T-helper 1 cell treated with Interleukin-12 subunit alpha and Interleukin-12 subunit beta and Interleukin-4 antibody, amounts not matched to agents 30 ng/mL and 1 ng/mL, for 36 hours (primary cell): ENCODE measurements around the gene RPL15. TPM values are rescaled to one million over a fixed set of nuclear protein-coding genes. Genes with fewer than 3 reads are reported as not detected.
"Not testable (repeated sequence)": the region's sequence is repeated elsewhere in the genome, so short reads cannot be mapped to it uniquely, and the experiment has no call there.

Experiments used
- intact Hi-C: fragments of 100-400 bp; cut with micrococcal nuclease; formaldehyde crosslinking; loops from one replicate; pipeline ENCODE4 v1.15.1; 2024
- total RNA-seq: library from RNA; stranded (reverse); gene quantifications from 2 replicates; pipeline ENCODE4 v1.2.3, GENCODE V29; 2022

RPL15 gene
- total RNA-seq: 1,391 and 1,401 TPM in 2 replicates

DNA sequence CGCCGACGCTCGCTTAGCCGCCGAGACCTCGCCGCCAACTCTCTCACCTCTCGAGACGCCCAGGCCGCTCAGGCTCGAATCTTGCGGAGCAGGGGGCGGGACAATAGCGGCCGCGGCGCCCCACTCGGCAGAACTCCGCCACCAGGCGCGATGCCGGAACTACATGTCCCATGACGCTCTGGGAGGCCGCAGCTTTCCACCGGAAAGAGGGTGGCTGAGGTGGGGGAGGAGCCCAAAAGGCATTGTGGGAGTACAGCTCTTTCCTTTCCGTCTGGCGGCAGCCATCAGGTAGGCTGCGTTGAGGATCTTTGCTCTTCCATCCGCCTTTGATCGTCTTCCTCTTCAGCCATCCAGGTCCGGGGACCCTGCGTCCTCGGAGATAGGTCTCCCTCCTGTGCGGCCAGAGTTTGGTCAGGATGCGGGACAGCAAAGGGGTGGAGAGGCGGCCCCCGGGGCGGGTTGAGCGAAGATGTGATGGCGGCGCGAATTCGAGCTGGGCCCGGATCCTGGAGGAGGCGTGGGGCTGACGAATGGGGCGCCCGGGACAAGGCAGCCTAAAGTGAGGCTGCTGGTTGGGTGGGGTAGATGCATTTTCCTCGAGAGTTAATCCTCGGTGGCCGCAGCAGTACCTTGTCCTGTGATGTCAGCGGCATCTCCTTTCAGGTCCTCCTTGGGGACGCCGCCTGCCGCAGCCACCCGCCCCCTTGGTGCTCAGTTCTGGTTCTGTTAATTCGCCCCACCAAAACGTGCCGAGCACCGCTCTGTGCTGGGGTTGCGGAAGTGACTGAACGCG lies at the start of gene RPL15, which contains the start of gene NKIRAS1:
Gene RPL15 (plus strand): TSS at position 247 of the 793 bp plus-strand sequence. CDS start 728 bp downstream, outside the sequence.
Gene NKIRAS1 (minus strand): TSS at position 105 of the 793 bp plus-strand sequence. CDS start 6,086 bp downstream, outside the sequence.
- intact Hi-C loops: loop anchor here (1.0 to 10.0 kb wide), 8 partner anchors 28 to 1872 kb away; partner anchors contain the start of genes NR1D2, TOP2B, UBE2E1 and UBE2E2

DNA sequence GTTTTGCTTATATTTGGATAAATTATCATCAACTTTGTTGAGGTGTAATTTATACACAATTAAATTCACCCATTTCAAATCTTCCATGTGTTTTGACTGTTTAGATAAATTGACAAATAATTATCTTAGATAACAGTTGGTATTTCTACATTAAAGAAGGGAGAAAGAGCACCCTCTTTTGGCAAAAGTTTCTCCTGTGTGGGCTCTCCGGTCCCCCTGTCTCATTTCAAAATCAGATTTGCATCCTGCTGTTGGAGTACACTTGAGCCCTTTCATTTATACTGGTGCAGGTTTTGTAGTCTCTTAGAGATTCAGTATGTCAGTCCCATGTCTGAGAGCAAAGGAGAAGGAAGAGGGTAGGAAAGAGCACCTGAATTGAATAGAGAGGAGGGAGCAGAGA lies 49.5 kb upstream of the RPL15 start:
- intact Hi-C loops: no loop called here

DNA sequence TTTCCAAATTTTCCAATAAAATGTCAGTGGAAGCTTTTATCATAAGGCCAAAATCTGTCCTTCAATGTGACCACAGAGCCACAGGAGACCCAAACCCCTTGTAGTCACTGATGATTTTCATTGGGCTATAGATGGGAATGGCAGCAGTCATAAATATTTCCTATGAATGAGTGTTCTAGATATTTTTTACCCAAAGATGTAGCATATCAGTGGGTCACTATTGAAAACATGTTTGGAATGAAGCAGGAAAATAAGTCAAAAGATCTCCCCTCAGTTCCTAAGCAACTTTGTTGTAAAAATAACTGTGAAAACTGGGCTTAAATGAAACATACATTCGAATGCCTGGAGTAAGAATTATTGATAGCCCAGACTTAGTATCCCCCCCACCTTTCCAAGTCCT lies 49.1 kb upstream of the RPL15 start:
- intact Hi-C loops: no loop called here

DNA sequence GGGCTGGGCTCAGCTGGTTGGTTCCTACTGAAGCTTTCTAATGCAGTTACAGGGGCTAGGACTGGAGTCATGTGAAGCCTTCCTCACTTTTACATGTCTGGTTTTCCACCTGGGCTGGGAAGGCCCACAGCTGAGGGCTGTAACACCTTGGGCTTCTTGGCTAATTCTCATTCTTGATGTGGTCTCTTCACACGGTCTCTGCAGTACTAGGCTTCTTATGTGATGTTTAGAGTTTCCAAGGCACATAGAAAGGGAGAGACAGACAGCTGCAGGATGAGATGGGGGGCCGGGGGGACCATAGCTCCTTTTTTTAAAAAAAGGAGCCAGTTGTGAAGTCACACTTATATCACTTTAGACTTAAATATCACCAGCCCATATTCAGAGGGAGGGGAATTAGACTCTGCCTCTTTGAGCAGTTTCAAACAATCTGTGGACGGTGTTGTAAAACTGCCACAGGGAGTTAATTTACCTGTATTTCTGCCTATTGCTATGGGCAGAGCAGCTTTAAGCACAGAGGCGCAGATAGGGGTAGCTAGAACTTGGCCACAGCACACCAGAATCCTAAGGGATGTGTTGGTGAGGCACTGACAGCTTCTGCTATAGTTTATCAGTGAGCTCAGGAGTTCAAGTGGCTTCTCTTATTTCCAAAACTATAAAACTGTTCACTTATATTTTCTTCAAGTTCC lies 46.8 kb upstream of the RPL15 start:
- intact Hi-C loops: no loop called here

DNA sequence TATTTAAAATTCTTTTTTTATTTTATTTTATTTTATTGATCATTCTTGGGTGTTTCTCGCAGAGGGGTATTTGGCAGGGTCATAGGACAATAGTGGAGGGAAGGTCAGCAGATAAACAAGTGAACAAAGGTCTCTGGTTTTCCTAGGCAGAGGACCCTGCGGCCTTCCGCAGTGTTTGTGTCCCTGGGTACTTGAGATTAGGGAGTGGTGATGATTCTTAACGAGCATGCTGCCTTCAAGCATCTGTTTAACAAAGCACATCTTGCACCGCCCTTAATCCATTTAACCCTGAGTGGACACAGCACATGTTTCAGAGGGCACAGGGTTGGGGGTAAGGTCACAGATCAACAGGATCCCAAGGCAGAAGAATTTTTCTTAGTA lies 46.3 kb upstream of the RPL15 start:
- intact Hi-C loops: not testable (repeated sequence)

DNA sequence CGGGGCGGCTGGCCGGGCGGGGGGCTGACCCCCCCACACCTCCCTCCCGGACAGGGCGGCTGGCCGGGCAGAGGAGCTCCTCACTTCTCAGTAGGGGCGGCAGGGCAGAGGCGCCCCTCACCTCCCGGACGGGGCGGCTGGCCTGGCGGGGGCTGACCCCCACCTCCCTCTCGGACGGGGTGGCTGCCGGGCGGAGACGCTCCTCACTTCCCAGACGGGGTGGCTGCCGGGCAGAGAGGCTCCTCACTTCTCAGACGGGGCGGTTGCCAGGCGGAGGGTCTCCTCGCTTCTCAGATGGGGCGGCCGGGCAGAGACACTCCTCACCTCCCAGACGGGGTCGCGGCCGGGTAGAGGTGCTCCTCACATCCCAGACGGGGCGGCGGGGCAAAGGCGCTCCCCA lies 45.6 kb upstream of the RPL15 start:
- intact Hi-C loops: not testable (repeated sequence)

DNA sequence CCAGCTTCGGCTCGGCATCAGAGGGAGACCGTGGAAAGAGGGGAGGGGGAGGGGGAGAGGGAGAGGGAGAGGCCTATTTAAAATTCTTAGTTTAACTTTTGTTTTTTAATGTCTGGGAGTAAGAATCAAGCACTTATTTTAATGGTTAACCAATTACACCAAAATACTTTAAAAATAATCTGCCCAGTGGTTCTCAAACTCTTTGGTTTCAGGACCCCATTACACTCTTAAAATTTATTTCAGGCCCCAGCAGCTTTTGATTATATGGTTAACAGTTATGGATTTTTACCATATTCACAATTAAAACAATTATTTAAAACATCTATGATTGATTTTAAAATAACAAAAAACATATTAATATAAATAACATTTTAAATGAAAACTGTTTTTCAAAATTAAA lies 44.6 kb upstream of the RPL15 start:
- intact Hi-C loops: no loop called here

DNA sequence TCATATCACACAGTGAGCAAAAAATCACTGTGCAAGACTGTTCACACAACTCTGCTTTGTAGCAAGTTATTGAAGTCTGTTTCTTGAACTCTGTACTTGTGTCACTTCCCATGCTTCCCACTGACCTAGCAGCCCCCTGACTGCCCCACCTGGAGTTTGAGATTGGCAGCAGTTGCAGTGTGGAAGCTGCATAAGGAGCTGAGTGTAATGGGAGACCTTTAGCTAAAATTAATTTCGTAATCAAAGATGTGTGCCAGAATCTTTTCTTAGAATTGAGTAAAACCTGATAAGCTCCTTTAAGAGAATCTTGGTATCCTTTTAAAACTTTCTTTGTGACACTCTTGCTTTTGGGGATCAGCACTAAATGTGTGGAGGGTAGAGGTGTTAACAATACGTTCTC lies 43.0 kb upstream of the RPL15 start:
- intact Hi-C loops: no loop called here

DNA sequence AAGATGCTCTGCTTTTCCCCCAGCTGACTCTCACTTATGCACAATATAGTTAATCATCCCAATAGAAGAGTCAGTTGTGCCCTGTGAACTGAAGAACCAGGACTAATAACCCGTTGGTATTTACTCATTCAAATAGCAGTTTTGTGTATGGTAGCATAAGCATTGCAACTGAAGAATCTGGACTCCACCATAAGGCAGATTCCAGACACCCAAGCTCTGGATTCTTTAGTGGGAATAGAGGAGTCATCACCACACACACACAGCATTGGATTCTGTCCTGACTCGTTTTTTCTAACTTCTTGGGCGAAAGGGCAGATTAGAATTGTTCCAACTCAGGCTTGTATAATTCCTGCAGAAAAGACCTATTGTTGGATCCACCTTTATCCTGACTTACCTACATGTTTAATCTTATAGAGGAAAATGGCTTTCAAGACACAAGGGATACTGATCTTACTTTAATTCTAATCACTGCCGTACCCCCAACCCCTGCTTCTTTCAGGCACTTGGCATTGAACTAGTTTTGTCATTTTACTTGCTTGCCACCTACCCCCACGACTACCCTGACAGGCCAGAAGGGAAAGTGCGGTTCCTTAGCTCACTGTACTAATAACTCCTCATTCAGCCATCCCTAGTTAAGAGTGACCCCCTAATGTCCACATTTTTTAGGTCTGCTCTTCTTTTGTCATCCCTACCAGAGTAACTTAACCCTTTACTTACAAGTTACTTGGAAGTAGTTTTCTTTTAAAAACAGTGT lies 42.4 kb upstream of the RPL15 start:
- intact Hi-C loops: no loop called here

DNA sequence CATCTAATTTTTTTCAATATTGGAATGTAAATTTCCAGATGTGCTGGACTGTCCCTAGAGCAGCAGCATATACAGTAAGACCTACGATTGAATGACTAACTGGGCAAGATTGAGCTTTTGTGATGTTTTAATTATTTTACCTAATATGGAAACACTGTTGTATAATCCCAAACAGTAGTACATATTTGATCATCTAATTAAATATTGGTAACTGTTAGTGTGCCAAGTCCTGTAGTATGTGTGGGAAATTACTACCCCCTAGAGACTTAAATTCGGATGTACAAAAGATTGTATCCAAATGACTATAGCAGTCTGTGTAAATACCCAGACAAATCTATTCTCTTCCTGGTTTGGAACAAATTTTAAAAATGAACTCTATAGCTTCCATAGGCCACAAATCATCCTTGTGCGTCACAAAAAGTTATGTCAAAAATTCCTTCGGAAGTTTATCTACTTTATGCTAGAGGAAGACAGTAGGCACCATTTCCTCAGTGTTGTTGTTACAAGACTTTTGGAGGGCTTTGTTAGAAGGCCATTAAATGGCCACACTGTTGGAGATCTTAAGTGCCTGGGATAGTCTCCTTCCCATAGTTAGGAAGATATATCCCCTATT lies 41.7 kb upstream of the RPL15 start:
- intact Hi-C loops: no loop called here

DNA sequence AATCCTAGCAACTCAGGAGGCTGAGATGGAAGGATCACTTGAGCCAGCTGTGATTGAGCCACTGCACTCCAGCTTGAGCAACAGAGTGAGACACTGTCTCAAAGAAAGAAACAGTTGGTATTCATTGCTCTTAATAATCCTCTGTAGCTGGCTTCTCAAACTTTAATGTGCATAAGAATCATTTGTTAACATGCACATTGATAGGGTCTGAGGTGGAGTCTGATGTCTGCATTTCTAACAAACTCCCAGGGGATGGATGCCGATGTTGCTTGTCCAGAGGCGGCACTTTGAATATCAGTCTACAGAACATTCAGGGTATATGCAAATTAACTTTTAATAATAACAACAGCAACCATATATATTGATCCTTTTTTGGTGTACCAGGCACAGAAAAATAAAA lies 40.0 kb upstream of the RPL15 start:
- intact Hi-C loops: no loop called here

DNA sequence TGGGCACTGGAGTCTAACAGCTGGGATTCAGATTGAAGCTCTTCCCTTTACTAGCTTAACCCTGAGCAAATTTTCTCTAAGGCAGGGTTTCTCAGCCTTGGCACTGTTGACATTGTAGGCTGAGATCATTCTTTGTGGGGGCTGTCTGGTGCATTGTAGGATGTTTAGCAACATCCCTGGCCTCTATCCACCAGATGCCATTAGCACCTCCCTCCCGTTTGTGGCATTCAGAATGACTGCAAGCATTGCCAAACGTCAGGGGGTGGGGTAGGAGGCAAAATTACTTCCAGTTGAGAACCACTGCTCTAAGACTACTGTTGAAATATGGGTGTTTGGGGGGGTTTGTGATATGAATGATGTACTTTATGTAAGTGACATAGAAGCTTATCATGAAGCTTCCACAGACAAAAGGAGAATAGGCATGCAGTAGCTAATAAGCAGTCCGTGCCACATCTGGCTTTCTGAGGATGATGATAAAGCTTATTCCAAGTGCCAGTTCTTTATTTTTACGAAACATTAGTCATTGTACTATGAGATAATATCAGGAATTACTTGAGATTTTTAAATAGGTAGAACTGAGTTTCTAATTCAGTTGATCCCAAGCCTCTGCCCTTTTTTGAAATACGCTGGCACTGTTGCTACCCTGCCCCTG lies 39.5 kb upstream of the RPL15 start:
- intact Hi-C loops: no loop called here

DNA sequence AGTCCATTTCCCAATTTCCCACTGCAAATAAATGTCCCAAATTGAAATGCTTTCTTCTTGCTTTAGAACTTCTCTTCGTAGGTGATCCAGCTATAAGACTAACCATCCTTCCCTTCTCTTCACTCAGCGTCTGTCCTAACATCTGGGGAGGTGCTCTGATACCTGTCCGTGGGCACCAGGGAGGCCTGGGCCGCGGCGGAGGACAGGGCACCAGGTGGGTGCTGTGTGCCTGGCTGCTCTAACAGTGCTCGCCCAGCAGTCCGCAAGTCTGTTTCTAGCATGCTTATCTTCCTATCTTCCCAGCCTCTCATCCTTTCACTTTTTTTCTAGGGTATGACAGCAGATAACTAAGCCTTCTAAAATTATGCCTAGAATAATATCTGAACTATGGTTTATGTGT lies 37.4 kb upstream of the RPL15 start:
- intact Hi-C loops: no loop called here

DNA sequence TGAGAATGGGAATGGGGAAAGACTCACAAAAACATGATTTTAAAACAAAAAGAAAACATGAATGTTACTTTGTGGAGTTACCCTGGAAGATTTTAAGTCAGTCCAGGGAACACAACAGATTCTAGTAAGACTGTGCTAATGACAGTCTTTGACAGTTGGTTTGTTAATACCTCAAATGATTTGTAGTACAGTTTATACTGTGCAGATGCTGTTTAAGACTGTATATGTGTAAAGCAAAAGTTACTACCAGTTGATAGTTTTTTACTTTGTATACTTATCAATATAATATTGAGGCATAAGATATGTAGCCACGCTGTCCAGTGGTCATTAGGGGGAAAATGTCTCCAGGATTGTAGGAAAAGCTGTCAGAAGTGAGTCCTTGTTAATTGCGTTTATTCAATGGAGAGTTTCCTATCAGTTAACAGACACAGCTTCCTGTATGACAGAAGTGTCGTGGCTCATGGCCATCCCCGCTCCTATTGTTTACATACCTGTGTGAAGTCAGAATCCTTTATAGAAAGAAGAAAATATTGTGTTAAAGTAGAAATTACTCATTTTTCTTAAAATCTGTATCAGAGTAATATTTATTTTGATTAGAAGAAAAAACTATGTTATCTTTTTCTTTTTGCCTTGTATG lies 36.1 kb upstream of the RPL15 start:
- intact Hi-C loops: loop anchor here (10.0 kb wide), 1 partner anchor 804 kb away; no protein-coding TSS in a partner anchor

DNA sequence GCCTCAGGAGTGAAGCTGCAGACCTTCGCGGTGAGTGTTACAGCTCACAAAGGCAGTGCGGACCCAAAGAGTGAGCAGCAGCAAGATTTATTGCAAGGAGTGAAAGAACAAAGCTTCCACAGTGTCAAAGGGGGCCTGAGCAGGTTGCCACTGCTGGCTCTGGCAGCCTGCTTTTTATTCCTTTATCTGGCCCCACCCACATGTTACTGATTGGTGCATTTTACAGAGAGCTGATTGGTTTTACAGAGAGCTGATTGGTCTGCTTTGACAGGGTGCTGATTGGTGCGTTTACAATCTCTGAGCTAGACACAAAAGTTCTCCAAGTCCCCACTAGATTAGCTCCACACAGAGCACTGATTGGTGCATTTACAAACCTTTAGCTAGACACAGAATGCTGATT lies 34.9 kb upstream of the RPL15 start:
- intact Hi-C loops: loop anchor here (10.0 kb wide), 1 partner anchor 803 kb away; no protein-coding TSS in a partner anchor

DNA sequence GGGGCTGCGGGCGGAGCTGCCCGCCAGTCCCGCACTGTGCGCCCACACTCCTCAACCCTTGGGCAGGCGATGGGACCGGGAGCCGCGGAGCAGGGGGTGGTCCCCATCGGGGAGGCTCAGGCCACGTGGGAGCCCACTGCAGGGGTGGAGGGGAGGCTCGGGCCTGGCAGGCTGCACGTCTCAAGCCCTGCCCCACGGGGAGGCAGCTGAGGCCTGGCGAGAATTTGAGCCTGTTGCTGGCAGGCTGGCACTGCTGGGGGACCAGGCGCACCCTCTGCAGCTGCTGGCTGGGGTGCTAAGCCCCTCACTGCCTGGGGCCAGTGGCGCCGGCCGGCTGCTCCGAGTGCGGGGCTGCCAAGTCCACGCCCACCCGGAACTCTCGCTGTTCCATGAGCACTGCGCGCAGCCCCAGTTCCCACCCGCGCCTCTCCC lies 34.4 kb upstream of the RPL15 start:
- intact Hi-C loops: loop anchor here (10.0 kb wide), 1 partner anchor 802 kb away; no protein-coding TSS in a partner anchor

DNA sequence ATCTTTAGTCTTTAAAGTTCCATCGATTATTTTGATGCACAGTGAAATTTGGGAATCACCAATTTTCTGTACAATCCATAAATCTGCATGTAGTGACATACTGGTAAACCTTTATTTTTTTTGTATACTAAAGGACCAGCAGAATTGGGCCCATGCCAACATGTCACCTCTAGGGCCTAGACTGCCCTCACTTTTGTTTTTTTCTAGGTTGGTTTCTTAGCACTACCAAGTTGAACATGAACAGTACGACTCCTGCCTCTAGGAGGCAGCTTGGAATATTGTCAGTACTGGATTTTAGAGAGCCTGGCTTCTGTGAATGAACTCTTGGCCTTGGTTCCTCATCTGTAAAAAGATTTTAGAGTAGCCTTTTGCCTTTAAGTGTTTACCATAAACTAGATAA lies 32.5 kb upstream of the RPL15 start:
- intact Hi-C loops: loop anchor here (10.0 kb wide), 1 partner anchor 800 kb away; no protein-coding TSS in a partner anchor

DNA sequence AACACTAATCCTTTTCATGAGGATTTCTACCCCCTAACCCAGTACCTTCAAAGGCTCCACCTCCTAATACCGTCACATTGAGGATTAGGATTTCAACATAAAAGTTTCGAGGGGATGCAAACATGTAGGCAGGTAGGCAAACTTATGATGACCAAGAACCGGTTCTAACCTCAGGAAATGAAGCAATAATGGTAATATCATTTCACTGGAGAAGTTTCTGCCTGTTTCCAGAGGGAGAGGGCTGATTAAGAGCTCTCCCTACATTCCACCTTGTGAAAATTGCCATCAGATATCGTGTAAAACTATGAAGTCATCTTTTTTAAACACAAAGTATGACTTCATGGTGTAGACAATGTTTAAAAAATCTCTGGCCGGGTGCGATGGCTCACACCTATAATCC lies 31.7 kb upstream of the RPL15 start:
- intact Hi-C loops: loop anchor here (5.0 to 10.0 kb wide), 2 partner anchors 302 to 800 kb away; no protein-coding TSS in a partner anchor

DNA sequence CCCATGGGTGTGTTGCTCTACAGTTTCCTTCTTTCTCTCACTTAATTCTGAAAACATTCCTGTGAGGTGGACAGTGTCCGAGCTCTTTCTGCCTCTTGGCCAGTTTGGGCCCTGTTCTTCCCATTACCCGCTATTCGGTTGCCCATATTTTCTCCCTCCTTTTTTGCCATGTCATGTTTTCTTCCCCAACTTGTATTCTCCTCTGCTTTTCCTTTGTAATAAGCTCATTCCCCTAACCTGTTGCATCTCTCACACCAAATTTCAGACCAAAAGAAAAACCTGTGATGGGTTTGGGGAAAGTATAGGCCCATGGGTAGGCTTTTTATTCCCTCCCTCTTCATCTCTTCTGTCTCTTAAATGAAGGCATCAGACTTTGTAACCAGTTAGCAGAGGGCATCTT lies 30.6 kb upstream of the RPL15 start:
- intact Hi-C loops: loop anchor here (5.0 to 10.0 kb wide), 2 partner anchors 301 to 798 kb away; no protein-coding TSS in a partner anchor
